ENCODE data around the gene TNIP1. TPM values are rescaled to one million over a fixed set of nuclear protein-coding genes. Genes with fewer than 3 reads are reported as not detected.

TNIP1 gene
- total RNA-seq, 1 experiment from 2014 or later = 339 TPM

GRCh38 chr5:151039665-151040064, 41.2 kb downstream of the TNIP1 start:
- TF ChIP-seq, protein P1, sequence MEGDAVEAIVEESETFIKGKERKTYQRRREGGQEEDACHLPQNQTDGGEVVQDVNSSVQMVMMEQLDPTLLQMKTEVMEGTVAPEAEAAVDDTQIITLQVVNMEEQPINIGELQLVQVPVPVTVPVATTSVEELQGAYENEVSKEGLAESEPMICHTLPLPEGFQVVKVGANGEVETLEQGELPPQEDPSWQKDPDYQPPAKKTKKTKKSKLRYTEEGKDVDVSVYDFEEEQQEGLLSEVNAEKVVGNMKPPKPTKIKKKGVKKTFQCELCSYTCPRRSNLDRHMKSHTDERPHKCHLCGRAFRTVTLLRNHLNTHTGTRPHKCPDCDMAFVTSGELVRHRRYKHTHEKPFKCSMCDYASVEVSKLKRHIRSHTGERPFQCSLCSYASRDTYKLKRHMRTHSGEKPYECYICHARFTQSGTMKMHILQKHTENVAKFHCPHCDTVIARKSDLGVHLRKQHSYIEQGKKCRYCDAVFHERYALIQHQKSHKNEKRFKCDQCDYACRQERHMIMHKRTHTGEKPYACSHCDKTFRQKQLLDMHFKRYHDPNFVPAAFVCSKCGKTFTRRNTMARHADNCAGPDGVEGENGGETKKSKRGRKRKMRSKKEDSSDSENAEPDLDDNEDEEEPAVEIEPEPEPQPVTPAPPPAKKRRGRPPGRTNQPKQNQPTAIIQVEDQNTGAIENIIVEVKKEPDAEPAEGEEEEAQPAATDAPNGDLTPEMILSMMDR (IDR thresholded peaks at IDR 0.05; ENCODE audit: unreplicated experiment) = no peak
- CTCF ChIA-PET = no interaction called here

DNA sequence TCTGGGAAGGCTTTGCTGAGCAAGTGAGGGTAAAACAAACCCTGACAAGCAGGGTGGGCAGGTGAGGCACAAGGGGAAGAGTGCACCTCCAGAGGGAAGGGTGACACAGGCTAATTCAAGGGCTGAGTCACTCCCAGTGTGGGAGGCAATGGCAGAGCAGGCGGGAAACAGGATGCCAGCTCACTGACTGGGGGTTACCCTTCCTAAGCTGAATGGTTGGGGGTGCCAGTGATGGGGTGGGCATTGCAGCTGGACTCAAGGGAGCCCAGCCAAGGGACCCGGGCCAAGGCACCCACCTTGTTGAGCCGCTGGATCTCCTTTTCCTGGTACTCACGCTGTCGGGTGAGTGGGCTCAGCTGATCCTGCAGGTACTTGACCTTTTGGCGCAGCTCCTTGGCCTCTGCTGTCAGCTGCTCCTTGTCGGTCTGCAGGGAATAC, 42.0 kb downstream of the TNIP1 start:
- Mint-ChIP-seq H3K27me3 (ENCODE audit: unreplicated experiment) (no peaks in the 10 kb centered on the region), H3K9me3 (ENCODE audit: low read depth, unreplicated experiment) (no peaks in the 10 kb centered on the region), H3K4me1 (ENCODE audit: low read depth, unreplicated experiment) (peaks cover 14% of the 10 kb centered on the region), H3K4me3 (ENCODE audit: low read depth, unreplicated experiment) (no peak overlapping the region), H3K27ac (ENCODE audit: unreplicated experiment) (peak overlapping the region; percentile 55), H3K36me3 (ENCODE audit: insufficient read depth, unreplicated experiment) (peaks cover 86% of the 10 kb centered on the region)
- BruUV-seq (replicated peaks) = no TSS peak
- CTCF ChIA-PET = no interaction called here
- TF ChIP-seq, protein P1 (IDR thresholded peaks at IDR 0.05; ENCODE audit: unreplicated experiment) = no peak
- intact Hi-C loops (cut with micrococcal nuclease; ENCODE audit: unreplicated experiment) = no loop called here
- no peak for DNase-seq

More at GRCh38 chr5:151039665-151040064, 41.2 kb downstream of the TNIP1 start:
- no TSS peak for BruUV-seq (replicated peaks)
- peaks cover 14% of the 10 kb centered on the region for H3K4me1 Mint-ChIP-seq (ENCODE audit: low read depth, unreplicated experiment)
- peaks cover 86% of the 10 kb centered on the region for H3K36me3 Mint-ChIP-seq (ENCODE audit: insufficient read depth, unreplicated experiment)
- no peak overlapping the region for H3K4me3 Mint-ChIP-seq (ENCODE audit: low read depth, unreplicated experiment)
- DNase-seq = no peak
- no peak overlapping the region for H3K27ac Mint-ChIP-seq (ENCODE audit: unreplicated experiment)
- H3K27me3 Mint-ChIP-seq (ENCODE audit: unreplicated experiment) = no peaks in the 10 kb centered on the region
- H3K9me3 Mint-ChIP-seq (ENCODE audit: low read depth, unreplicated experiment) = no peaks in the 10 kb centered on the region
- intact Hi-C loops (cut with micrococcal nuclease; ENCODE audit: unreplicated experiment) = no loop called here

- Mint-ChIP-seq H3K27me3 (ENCODE audit: unreplicated experiment) (no peaks in the 10 kb centered on the region), H3K4me3 (ENCODE audit: low read depth, unreplicated experiment) (no peak overlapping the region), H3K27ac (ENCODE audit: unreplicated experiment) (peak overlapping the region; percentile 55), H3K4me1 (ENCODE audit: low read depth, unreplicated experiment) (peaks cover 14% of the 10 kb centered on the region), H3K36me3 (ENCODE audit: insufficient read depth, unreplicated experiment) (peaks cover 86% of the 10 kb centered on the region), H3K9me3 (ENCODE audit: low read depth, unreplicated experiment) (no peaks in the 10 kb centered on the region)
- BruUV-seq (replicated peaks) = no TSS peak
- DNase-seq = no peak
- intact Hi-C loops (cut with micrococcal nuclease; ENCODE audit: unreplicated experiment) = no loop called here
- CTCF ChIA-PET = no interaction called here
- TF ChIP-seq, protein P1 (IDR thresholded peaks at IDR 0.05; ENCODE audit: unreplicated experiment) = no peak
Observed at GRCh38 chr5:151038412-151038745, 42.5 kb downstream of the TNIP1 start.

DNA sequence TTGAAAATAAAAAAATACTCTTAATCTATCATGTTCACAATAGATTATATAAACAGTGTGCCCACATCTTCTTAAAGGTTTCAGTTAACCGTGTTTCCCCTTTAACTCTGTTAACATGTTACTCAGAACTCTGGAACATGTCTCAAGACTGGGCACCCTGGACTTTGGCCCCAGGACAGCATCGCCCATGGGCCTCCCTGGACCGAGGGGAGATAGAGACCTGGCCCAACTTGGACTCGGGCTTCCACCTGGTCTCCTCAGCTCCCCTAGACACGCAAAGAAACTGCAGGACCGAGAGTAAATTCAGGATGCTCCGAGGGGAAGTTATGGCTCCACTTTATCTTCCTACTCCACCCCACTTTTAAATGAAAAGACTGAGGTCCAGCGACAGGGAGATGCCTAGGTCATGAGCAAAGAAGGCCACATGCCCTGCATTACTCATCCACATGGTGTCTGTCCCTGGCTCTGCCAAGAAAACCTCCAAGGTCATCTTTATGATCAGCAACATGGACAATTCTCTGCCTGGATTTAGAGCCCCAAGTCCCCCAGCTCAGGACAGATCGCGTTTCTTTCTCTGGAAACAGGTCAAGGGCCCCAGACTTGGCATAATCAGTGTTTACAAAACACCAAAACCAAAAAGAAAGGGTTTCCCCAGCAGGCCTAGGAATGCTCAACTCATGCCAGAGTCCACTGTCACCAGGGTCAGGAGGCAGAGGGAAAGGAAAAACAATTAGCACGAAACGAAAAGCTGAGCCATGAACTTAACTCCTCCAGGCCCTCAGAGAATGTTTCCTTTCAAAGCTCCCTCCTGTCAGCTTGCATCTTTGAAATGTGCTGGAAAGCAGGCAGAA, 43.0 kb downstream of the TNIP1 start:
- Mint-ChIP-seq H3K9me3 (ENCODE audit: low read depth, unreplicated experiment) (no peaks in the 10 kb centered on the region), H3K4me1 (ENCODE audit: low read depth, unreplicated experiment) (peaks cover 14% of the 10 kb centered on the region), H3K36me3 (ENCODE audit: insufficient read depth, unreplicated experiment) (peaks cover 86% of the 10 kb centered on the region), H3K27ac (ENCODE audit: unreplicated experiment) (peak overlapping the region; percentile 27), H3K4me3 (ENCODE audit: low read depth, unreplicated experiment) (no peak overlapping the region), H3K27me3 (ENCODE audit: unreplicated experiment) (no peaks in the 10 kb centered on the region)
- no peak for DNase-seq
- intact Hi-C loops (cut with micrococcal nuclease; ENCODE audit: unreplicated experiment) = no loop called here
- no TSS peak for BruUV-seq (replicated peaks)
- CTCF ChIA-PET = no interaction called here
- TF ChIP-seq, protein P1 (IDR thresholded peaks at IDR 0.05; ENCODE audit: unreplicated experiment) = no peak

Measured in Calu3 (cell line).